Mesodermal cell (in vitro differentiated cells): ENCODE results near the gene KRTAP9-6.
"Not testable (repeated sequence)": the region's sequence is repeated elsewhere in the genome, so short reads cannot be mapped to it uniquely, and the experiment has no call there.

ENCODE experiments used
- H3K27ac ChIP-seq: 2 replicates; pipeline ENCODE4 v1.7.0; 2013; ENCODE audit warnings: mild to moderate bottlenecking, low read depth, low read length, moderate library complexity; ENCODE audit not compliant: severe bottlenecking
- H3K36me3 ChIP-seq: 2 replicates; pipeline ENCODE4 v1.7.1; 2013; ENCODE audit warnings: mild to moderate bottlenecking, low read length, moderate library complexity; ENCODE audit not compliant: control insufficient read depth, insufficient read depth
- H3K4me1 ChIP-seq: one replicate; pipeline ENCODE4 v1.7.1; 2013; ENCODE audit warnings: mild to moderate bottlenecking, low read length; ENCODE audit not compliant: insufficient read depth, control insufficient read depth, poor library complexity, severe bottlenecking
- H3K4me3 ChIP-seq: 2 replicates; pipeline ENCODE4 v1.7.0; 2013; ENCODE audit warnings: low read length, control low read depth, mild to moderate bottlenecking; ENCODE audit not compliant: insufficient read depth, poor library complexity, severe bottlenecking; ENCODE audit errors: extremely low read depth
- H3K9me3 ChIP-seq: 2 replicates; pipeline ENCODE4 v1.7.1; 2013; ENCODE audit warnings: mild to moderate bottlenecking, low read length, moderate library complexity; ENCODE audit not compliant: control insufficient read depth
- WGBS, 2 experiments: methylation state at CpG; one replicate each; pipeline ENCODE4 v1.1.5; 2013; ENCODE audit warnings: missing lambda C conversion rate in 2 of 2; ENCODE audit not compliant: insufficient coverage in 2 of 2; 5-methylcytosine and 5-hydroxymethylcytosine counted together

Gene KRTAP9-6

DNA sequence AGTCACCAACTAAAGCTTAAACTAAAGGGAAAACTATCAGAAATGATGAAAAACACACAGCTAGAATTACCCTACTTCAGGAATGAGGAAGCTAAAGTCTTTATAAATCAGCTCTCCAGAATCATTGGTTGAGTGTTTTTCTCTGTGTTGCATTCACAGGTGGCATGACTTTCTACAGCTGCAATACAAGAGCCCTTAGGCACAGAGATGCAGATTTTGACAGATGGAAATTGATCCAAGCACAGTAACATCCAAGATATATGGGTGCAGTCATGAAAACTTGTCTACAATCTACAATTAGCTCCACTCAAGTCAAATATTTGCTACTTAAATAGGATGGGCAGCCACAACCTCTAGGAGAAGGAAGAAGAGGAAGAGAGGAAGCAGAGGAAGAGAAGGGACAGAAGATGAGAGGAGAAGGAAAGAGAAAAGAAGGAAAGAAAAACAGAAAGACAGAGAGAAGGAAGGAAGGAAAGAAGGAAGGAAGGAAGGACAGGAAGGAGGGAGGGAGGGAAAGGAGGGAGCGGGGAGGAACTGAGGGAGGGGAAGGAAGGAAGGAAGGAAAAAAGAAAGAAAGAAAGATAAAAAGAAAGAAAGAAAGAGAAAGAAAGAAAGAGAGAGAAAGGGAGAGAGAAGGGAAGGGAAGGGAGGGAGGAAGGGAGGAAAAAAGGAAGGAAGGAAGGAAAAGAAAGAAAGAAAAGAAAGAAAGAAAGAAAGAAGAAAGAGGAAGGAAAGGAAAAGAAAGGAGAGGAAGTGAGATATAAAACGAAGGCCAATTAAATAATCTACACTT, 18.0 kb upstream of the KRTAP9-6 start:
- H3K4me3 ChIP-seq, H3K4me1 ChIP-seq, H3K9me3 ChIP-seq, H3K27ac ChIP-seq, H3K36me3 ChIP-seq: not testable (repeated sequence)
- 82 to 88% methylated on average over 1 of the region's 2 CpGs for WGBS, 2 experiments

DNA sequence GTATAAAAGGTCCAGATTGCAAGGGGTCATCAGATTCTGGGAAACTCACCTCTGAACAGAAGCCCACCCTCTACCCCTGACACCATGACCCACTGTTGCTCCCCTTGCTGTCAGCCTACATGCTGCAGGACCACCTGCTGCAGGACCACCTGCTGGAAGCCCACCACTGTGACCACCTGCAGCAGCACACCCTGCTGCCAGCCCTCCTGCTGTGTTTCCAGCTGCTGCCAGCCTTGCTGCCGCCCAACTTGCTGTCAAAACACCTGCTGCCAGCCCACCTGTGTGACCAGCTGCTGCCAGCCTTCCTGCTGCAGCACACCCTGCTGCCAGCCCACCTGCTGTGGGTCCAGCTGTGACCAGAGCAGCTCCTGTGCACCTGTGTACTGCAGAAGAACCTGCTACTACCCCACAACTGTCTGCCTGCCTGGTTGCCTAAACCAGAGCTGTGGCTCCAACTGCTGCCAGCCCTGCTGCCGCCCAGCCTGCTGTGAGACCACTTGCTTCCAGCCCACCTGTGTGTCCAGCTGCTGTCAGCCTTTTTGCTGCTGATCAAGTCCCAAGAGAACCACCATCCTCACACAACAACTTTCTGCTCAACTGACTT, 15.4 kb upstream of the KRTAP9-6 start, which contains the start of gene KRTAP9-4:
TSS of gene KRTAP9-4 (plus strand) at position 51 of the 604 bp plus-strand sequence. CDS start at position 85, 34 bp downstream.
- not testable (repeated sequence) for H3K9me3 ChIP-seq, H3K4me1 ChIP-seq, H3K4me3 ChIP-seq, H3K36me3 ChIP-seq, H3K27ac ChIP-seq
- WGBS, 2 experiments = 86% methylated on average over 1 of the region's 2 CpGs; no CpG with 5 or more reads in 1 of the 2 experiments

DNA sequence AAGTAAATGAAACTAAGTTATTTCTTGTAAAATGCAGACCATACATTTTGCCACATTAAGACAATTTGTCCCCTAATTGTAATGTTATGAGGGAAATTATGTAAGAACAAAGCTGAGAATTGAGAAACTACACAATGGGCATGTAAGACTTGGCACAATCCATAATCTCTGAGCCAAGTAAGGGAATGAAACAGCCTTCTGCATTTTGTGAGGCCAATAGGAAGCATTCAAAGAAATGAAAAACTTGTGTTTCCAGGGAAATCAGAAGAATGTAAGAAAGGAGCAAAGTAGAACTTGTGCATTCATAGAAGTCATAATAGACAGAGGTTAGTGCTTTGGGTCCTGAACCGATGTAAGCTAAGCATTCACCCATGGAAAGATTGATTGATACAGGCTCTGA, 13.9 kb upstream of the KRTAP9-6 start:
- Histone ChIP-seq H3K27ac (no peak overlapping the region), H3K36me3 (no peaks in the 10 kb centered on the region), H3K9me3 (no peaks in the 10 kb centered on the region), H3K4me3 (no peak overlapping the region), H3K4me1 (no peaks in the 10 kb centered on the region)
- WGBS, 2 experiments = 85 to 100% methylated on average over 1 of the region's 1 CpG

DNA sequence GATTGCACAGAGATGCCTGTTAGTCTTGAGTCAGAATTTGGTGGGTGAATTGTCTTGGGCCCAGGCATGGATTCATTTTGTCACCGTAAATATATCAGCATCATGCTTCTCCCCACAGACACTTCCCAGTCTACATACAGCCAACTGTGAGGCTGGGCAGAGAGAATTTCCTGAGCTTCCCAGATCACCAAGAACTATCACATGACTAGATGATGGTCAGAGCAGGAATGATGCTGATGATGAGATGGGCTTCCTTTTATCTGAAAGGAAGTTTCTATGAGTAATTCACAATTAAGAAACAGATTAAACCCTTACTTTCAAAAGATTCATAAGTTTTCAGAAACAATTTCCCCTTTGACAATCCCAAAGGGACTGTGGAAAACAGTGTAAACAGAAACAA, 10.3 kb upstream of the KRTAP9-6 start:
- H3K36me3 ChIP-seq = no peaks in the 10 kb centered on the region
- H3K4me3 ChIP-seq = no peak overlapping the region
- WGBS, 2 experiments = no CpG with 5 or more reads among the region's 1 CpG
- no peak overlapping the region for H3K27ac ChIP-seq
- no peaks in the 10 kb centered on the region for H3K4me1 ChIP-seq
- H3K9me3 ChIP-seq = no peaks in the 10 kb centered on the region

GRCh38 chr17:41255381-41256290, 9.5 kb upstream of the KRTAP9-6 start, which contains the start of gene KRTAP9-9:
KRTAP9-9 (plus strand) TSS chr17:41255384.
- WGBS, 2 experiments = 70 to 82% methylated on average over 5 of the region's 5 CpGs
- not testable (repeated sequence) for H3K27ac ChIP-seq, H3K4me3 ChIP-seq, H3K36me3 ChIP-seq, H3K4me1 ChIP-seq, H3K9me3 ChIP-seq

DNA sequence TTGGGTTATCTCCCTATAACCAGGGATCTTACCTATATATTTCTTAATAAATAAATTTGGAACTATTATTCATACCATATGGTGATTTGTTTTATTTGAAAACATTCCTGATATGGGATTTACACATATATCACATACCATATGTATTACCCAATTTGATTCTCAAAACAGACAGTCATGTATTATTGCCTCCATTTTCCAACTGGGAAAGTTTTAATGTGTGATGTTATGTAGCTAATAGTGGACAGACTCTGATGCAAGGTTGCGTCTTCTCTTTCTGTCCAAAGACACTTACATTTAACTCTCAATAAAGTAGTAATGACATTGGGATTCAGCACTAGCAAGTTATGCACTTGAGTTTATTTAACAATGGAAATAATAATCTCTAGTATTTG, 8.9 kb upstream of the KRTAP9-6 start:
- no CpG with 5 or more reads among the region's 1 CpG for WGBS, 2 experiments
- Histone ChIP-seq H3K4me1 (no peaks in the 10 kb centered on the region), H3K4me3 (no peak overlapping the region), H3K27ac (no peak overlapping the region), H3K36me3 (no peaks in the 10 kb centered on the region), H3K9me3 (no peaks in the 10 kb centered on the region)

DNA sequence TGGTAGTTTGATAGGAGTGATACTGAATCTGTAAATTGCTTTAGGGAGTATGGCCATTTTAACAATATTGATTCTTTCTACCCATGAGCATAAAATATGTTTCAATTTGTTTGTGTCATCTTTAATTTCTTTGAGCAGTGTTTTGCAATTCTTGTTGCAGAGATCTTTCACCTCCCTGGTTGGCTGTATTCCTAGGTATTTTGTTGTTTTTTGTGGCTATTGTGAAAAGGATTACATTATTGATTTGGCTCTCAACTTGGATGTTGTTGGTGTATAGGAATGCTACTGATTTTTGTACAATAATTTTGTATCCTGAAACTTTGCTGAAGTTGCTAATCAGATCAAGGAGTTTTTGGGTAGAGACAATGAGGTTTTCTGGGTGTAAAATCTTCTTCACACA, 6.8 kb upstream of the KRTAP9-6 start:
- H3K36me3 ChIP-seq = no peaks in the 10 kb centered on the region

GRCh38 chr17:41263212-41263611, 2.0 kb upstream of the KRTAP9-6 start:
- H3K4me3 ChIP-seq = no peak overlapping the region
- WGBS, 2 experiments = 86% methylated on average over 1 of the region's 2 CpGs; no CpG with 5 or more reads in 1 of the 2 experiments
- H3K36me3 ChIP-seq = no peaks in the 10 kb centered on the region
- no peaks in the 10 kb centered on the region for H3K4me1 ChIP-seq
- H3K9me3 ChIP-seq = no peaks in the 10 kb centered on the region
- H3K27ac ChIP-seq = no peak overlapping the region

More for the DNA sequence above, 6.8 kb upstream of the KRTAP9-6 start:
- Histone ChIP-seq H3K9me3 (no peaks in the 10 kb centered on the region), H3K4me1 (no peaks in the 10 kb centered on the region), H3K27ac (no peak overlapping the region), H3K4me3 (no peak overlapping the region)

GRCh38 chr17:41264599-41264998, 579 bp upstream of the KRTAP9-6 start:
- Histone ChIP-seq H3K9me3 (no peaks in the 10 kb centered on the region), H3K4me1 (no peaks in the 10 kb centered on the region), H3K36me3 (no peaks in the 10 kb centered on the region), H3K4me3 (no peak overlapping the region), H3K27ac (no peak overlapping the region)
- WGBS, 2 experiments = 75 to 100% methylated on average over 2 of the region's 3 CpGs

- Histone ChIP-seq H3K36me3 (no peaks in the 10 kb centered on the region), H3K4me1 (no peaks in the 10 kb centered on the region), H3K4me3 (no peak overlapping the region), H3K9me3 (no peaks in the 10 kb centered on the region), H3K27ac (no peak overlapping the region)
- no CpG with 5 or more reads among the region's 3 CpGs for WGBS, 2 experiments
These were observed 2.5 kb downstream of the KRTAP9-6 start for GRCh38 chr17:41267711-41268110.
